GM12878 (cell line): ENCODE data around the gene BSPRY.

Experiments
- BRCA1 ChIP-seq: IDR thresholded peaks from 2 replicates; pipeline ENCODE4 v1.6.1; 2011; ENCODE audit warnings: low read depth, low read length, improper control_type of control experiment
- FOXM1 ChIP-seq: IDR thresholded peaks from 2 replicates; pipeline ENCODE4 v1.6.1; 2012; ENCODE audit warnings: low read depth, mild to moderate bottlenecking, inconsistent platforms, low read length, moderate library complexity
- POLR2AphosphoS5 ChIP-seq: IDR thresholded peaks from 2 replicates; pipeline ENCODE4 v1.6.1; 2011; ENCODE audit warnings: mild to moderate bottlenecking, low read length, inconsistent platforms
- SKIL ChIP-seq: fragments of 450-650 bp; IDR thresholded peaks from 2 replicates; pipeline ENCODE4 v1.6.1; 2017; ENCODE audit warnings: mild to moderate bottlenecking, low read depth, inconsistent platforms; ENCODE audit not compliant: poor library complexity, severe bottlenecking

- TF ChIP-seq FOXM1 (no peak), SKIL (peak; percentile 72), POLR2AphosphoS5 (no peak), BRCA1 (no peak)
Observed at GRCh38 chr9:113380869-113381378, 31.6 kb downstream of the BSPRY start.
